ENCODE measurements around the gene TECPR2. TPM values are rescaled to one million over a fixed set of nuclear protein-coding genes. Genes with fewer than 3 reads are reported as not detected.

TECPR2 gene
- total and polyA plus RNA-seq, 2 experiments from 2014 or later = 9.2 to 37.4 TPM

GRCh38 chr14:102341566-102341965 is 21.2 kb upstream of the TECPR2 start:
- H3K27ac ChIP-seq = no peak overlapping the region
- H3K36me3 ChIP-seq = peaks cover 32% of the 10 kb centered on the region
- H3K9me3 ChIP-seq (ENCODE audit: low read depth) = no peaks in the 10 kb centered on the region
- no peak for TF ChIP-seq CTCF (IDR thresholded peaks at IDR 0.05; ENCODE audit: low read depth, low read length)
- H3K27me3 ChIP-seq = no peaks in the 10 kb centered on the region
- H3K4me1 ChIP-seq (ENCODE audit: low read depth) = no peaks in the 10 kb centered on the region
- no peak for DNase-seq (ENCODE audit: low read depth in 1 of 2, low spot score in 1 of 2)
- H3K4me3 ChIP-seq = no peak overlapping the region

- TF ChIP-seq CTCF (IDR thresholded peaks at IDR 0.05; ENCODE audit: low read depth, low read length) = no peak
- no peaks in the 10 kb centered on the region for H3K27me3 ChIP-seq
- no peaks in the 10 kb centered on the region for H3K4me1 ChIP-seq (ENCODE audit: low read depth)
- H3K4me3 ChIP-seq = no peak overlapping the region
- H3K27ac ChIP-seq = no peak overlapping the region
- no peak for DNase-seq (ENCODE audit: low read depth in 1 of 2, low spot score in 1 of 2)
- peaks cover 28% of the 10 kb centered on the region for H3K36me3 ChIP-seq
- H3K9me3 ChIP-seq (ENCODE audit: low read depth) = no peaks in the 10 kb centered on the region
Observed at GRCh38 chr14:102342238-102342637, 20.5 kb upstream of the TECPR2 start.

- H3K27ac ChIP-seq = no peak overlapping the region
- peaks cover 36% of the 10 kb centered on the region for H3K36me3 ChIP-seq
- H3K4me1 ChIP-seq (ENCODE audit: low read depth) = no peaks in the 10 kb centered on the region
- no peaks in the 10 kb centered on the region for H3K27me3 ChIP-seq
- no peak overlapping the region for H3K4me3 ChIP-seq
- DNase-seq (ENCODE audit: low read depth in 1 of 2, low spot score in 1 of 2) = no peak
- H3K9me3 ChIP-seq (ENCODE audit: low read depth) = no peaks in the 10 kb centered on the region
- TF ChIP-seq CTCF (IDR thresholded peaks at IDR 0.05; ENCODE audit: low read depth, low read length) = no peak
Observed at GRCh38 chr14:102344084-102344483, 18.7 kb upstream of the TECPR2 start.

GRCh38 chr14:102344485-102344884 is 18.3 kb upstream of the TECPR2 start:
- H3K27ac ChIP-seq = no peak overlapping the region
- TF ChIP-seq CTCF (IDR thresholded peaks at IDR 0.05; ENCODE audit: low read depth, low read length) = no peak
- peaks cover 36% of the 10 kb centered on the region for H3K36me3 ChIP-seq

GRCh38 chr14:102345232-102345631 is 17.5 kb upstream of the TECPR2 start:
- no peak for TF ChIP-seq CTCF (IDR thresholded peaks at IDR 0.05; ENCODE audit: low read depth, low read length)
- DNase-seq (ENCODE audit: low read depth in 1 of 2, low spot score in 1 of 2) = no peak
- no peak overlapping the region for H3K4me3 ChIP-seq
- H3K4me1 ChIP-seq (ENCODE audit: low read depth) = no peaks in the 10 kb centered on the region
- H3K27ac ChIP-seq = no peak overlapping the region
- peaks cover 41% of the 10 kb centered on the region for H3K36me3 ChIP-seq
- H3K9me3 ChIP-seq (ENCODE audit: low read depth) = no peaks in the 10 kb centered on the region
- no peaks in the 10 kb centered on the region for H3K27me3 ChIP-seq

More at GRCh38 chr14:102344485-102344884, 18.3 kb upstream of the TECPR2 start:
- DNase-seq (ENCODE audit: low read depth in 1 of 2, low spot score in 1 of 2) = no peak
- no peaks in the 10 kb centered on the region for H3K27me3 ChIP-seq
- no peaks in the 10 kb centered on the region for H3K9me3 ChIP-seq (ENCODE audit: low read depth)
- no peak overlapping the region for H3K4me3 ChIP-seq
- H3K4me1 ChIP-seq (ENCODE audit: low read depth) = no peaks in the 10 kb centered on the region

- H3K36me3 ChIP-seq = peaks cover 40% of the 10 kb centered on the region
- no peak for TF ChIP-seq CTCF (IDR thresholded peaks at IDR 0.05; ENCODE audit: low read depth, low read length)
- DNase-seq (ENCODE audit: low read depth in 1 of 2, low spot score in 1 of 2) = no peak
Observed at GRCh38 chr14:102346645-102347044, 16.1 kb upstream of the TECPR2 start.

More at GRCh38 chr14:102346645-102347044, 16.1 kb upstream of the TECPR2 start:
- Histone ChIP-seq H3K4me3 (no peak overlapping the region), H3K27ac (no peak overlapping the region), H3K9me3 (ENCODE audit: low read depth) (no peaks in the 10 kb centered on the region), H3K4me1 (ENCODE audit: low read depth) (no peaks in the 10 kb centered on the region), H3K27me3 (no peaks in the 10 kb centered on the region)

Measured in cardiac muscle cell (in vitro differentiated cells and primary cell).